ENCODE data around the gene AFTPH. TPM values are rescaled to one million over a fixed set of nuclear protein-coding genes. Genes with fewer than 3 reads are reported as not detected.
A peak's percentile ranks its signal among the peaks of the same experiment; 100 is the strongest.

AFTPH gene
- total RNA-seq, 1 donor from 2014 or later: 33.4 TPM

GRCh38 chr2:64640153-64641044, 116.3 kb downstream of the AFTPH start:
- Histone ChIP-seq H3K27me3 (no peaks in the 10 kb centered on the region), H3K27ac (peak overlapping the region; percentile 21), H3K9me3 (no peaks in the 10 kb centered on the region), H3K36me3 (no peaks in the 10 kb centered on the region), H3K4me3 (no peak overlapping the region), H3K4me1 (peaks cover 86% of the 10 kb centered on the region)
- intact Hi-C loops (cut with DNase I): no loop called here
- TF ChIP-seq CTCF (IDR thresholded peaks at IDR 0.05): no peak
- TF ChIP-seq POLR2AphosphoS5 (IDR thresholded peaks at IDR 0.05; ENCODE audit: insufficient read depth in 1 of 2, low read depth in 1 of 2): no peak
- no peak for TF ChIP-seq POLR2A (IDR thresholded peaks at IDR 0.05)
- DNase-seq (ENCODE audit: extremely low spot score in 2 of 2): no peak

- no peak overlapping the region for H3K4me3 ChIP-seq
- peaks cover 85% of the 10 kb centered on the region for H3K4me1 ChIP-seq
- DNase-seq (ENCODE audit: extremely low spot score in 2 of 2): no peak
- TF ChIP-seq POLR2A (IDR thresholded peaks at IDR 0.05): no peak
- no peak for TF ChIP-seq CTCF (IDR thresholded peaks at IDR 0.05)
- no peak for TF ChIP-seq POLR2AphosphoS5 (IDR thresholded peaks at IDR 0.05; ENCODE audit: insufficient read depth in 1 of 2, low read depth in 1 of 2)
- intact Hi-C loops (cut with DNase I): no loop called here
- no peak overlapping the region for H3K27ac ChIP-seq
- H3K27me3 ChIP-seq: no peaks in the 10 kb centered on the region
- H3K9me3 ChIP-seq: no peaks in the 10 kb centered on the region
- H3K36me3 ChIP-seq: no peaks in the 10 kb centered on the region
These were observed 117.5 kb downstream of the AFTPH start for GRCh38 chr2:64641599-64641998.

Small RNAs within 50 kb of the gene (microRNA-seq; reads per million reads assigned to microRNA genes)
- gene MIR4434 (ENCODE audit: borderline number of aligned reads, borderline replicate concordance): not detected

Small RNAs within 50 kb of the gene (small RNA-seq; reads per million reads assigned to genes)
- gene RNU6-100P: not detected

Other genes starting within 250 kb of the AFTPH start
- 13.0 TPM for gene LGALSL, start 70.2 kb upstream of the AFTPH start, total RNA-seq
- gene SERTAD2, start 129.6 kb downstream of the AFTPH start, total RNA-seq: 19.2 TPM

Data from vagina (tissue), 2 donors.